Measurements from ENCODE around the gene GATD1.

GATD1 gene

DNA sequence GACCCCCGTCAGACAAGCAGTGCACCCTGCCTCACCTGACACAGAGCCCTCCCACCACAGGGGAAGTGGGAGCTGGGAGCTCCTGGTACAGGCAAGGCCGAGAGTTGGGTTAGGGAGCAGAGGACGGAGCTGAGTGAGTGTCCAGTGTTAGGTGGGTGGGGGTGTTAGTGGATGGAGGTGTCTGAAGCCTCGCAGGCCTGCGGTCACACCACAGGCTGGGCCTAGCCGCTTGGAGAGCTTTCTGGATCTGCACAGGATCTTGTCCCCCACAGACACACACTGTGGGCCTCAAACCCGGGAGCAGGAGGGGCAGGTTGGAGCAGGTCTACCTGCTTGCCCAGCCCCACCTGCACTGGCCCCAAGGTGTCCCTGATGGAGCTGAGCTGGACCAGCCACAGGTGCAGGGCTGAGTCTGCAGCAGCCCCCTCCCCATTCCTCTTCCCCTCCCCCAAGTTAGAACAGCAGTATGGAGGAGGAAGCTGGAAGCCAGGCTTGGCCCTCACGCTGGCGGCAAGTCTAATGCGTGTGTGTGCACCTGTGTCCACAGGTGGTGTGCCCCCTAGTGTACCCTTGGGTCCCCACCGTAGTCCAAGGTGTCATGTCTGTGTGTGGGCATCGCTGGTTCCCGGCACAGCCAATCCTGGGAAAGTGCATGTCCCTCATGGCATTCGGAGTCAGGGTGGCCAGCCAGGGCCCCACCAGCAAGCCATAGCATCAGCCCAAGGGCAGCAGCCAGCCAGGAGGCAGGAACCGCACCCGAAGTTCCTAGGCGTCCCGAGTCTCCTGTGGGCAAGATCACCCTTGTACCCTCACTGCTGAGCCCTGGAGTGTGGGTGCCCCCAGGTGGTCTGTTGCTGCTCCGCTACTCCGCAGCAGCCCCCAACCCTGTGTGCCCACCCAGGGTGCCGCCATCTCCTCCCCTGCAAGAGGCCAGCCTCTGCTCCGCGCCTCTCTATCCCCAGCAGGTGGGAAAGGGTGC is 2.0 kb upstream of the GATD1 start:
- DNase-seq (ENCODE audit: low read depth, low spot score): no peak

GRCh38 chr11:776561-777287 is 563 bp downstream of the GATD1 start:
- no peak for DNase-seq (ENCODE audit: low read depth, low spot score)

GRCh38 chr11:776263-776560 is 1.1 kb downstream of the GATD1 start:
- DNase-seq (ENCODE audit: low read depth, low spot score): no peak

DNA sequence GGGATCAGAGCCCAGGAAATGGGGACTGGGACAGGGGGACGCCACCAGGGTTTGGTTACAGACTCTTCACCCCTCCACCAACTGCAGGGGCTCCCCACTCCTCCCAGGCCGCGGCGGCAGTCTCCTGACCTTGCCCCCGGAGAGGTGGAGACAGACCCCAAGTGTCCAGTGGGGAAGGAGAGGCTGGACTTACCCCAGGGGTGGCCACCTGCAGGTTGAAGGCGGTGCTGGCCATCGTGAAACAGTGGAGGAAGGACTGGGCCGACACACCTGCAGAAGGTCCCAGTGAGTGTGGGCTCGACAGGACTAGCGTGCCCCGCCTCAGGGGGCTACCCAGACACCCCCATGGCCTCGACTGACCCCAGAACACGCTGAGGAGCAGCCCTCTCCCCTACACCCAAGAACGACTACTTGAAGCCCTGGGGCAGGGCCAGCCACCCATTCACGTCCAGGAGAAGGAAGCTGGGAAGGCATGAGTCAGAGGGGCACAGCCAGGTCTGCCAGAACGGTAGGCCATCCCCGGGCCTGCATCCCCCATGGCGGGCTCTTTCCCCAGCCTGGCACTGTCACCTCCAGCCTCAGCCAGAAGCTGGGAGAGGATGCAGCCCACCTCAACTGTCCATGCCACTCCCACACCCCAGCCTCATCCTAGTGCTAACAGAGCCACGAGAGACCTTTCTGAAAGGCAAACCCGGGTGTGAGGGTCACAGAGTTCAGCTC is 2.3 kb downstream of the GATD1 start:
- DNase-seq (ENCODE audit: low read depth, low spot score): no peak

- no peak for DNase-seq (ENCODE audit: low read depth, low spot score)
These were observed 3.5 kb downstream of the GATD1 start for GRCh38 chr11:773830-774229.

GRCh38 chr11:773425-773824 is 3.9 kb downstream of the GATD1 start:
- DNase-seq (ENCODE audit: low read depth, low spot score): no peak

DNA sequence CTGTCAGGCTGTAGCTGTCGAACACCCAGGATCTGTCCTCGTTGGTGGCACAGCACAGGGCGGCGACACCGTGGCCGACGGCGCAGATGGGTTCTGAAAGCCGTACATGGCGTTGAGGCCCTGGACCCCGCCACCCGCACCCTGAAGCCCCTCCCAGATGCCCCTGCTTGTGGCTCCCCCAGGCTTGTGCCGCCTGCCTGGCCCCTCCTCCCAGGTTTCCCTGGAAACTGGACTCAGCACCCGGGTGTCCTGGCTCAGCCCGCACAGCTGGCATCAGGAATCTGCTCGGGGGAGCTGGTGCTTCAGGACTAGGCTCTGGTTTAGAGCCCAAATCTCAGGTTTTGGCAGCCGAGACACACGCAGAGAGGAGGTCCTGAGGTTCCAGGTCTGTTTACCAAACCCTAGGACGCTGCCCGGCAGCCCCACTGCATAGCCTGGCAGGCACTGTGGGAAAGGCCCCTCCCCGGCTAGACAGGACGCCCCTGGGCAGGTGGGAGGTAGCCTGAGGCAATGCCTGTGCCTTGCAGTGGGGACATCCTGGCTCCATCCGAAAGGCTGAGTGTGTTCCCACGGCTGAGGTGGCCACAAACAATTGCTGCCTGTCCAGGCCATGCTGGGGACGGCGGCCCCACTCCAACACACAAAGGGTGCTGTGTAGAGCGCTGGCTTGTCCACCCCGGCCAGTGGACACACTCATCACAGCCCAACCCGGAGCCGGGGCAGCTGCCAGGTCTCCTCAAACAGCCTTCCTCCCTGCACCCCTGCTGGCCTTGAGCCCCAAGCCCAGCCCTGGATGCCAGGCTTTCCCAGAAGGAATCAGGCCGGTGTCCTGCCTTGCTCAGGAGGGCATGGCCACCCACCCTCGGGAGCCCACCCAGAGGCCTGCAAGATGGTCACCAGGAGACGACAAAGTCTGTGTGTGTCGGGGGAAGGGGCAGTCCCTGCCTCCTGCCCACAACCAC is 4.6 kb downstream of the GATD1 start:
- DNase-seq (ENCODE audit: low read depth, low spot score): no peak

DNA sequence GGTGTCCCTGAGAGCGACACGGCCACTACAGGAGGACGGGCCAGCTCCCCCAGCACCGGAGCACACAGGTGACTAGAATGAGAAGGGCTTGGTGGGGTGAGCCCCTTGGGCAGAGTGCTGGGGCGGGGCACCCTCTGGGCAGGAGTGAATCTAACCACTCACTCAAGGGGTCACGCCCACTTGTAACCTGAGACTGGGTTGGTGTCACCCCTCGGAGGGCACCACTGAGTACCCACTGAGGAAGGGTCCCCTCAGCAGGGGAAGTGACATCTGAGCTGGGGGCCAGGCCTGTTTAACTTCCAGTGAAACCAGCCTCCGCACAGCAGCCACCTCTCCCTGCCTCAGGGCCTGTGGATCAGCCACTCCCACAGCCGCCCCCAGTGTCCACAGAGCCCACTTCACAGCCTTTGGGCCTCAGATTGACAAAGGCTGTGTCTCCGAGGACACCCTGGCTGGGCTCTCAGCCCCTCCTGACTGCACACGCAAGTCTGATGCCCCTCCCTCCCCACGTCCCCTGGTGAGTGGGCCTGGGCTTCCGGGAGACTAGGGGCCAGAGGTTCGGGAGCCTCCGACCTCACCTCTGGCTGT is 5.6 kb downstream of the GATD1 start:
- DNase-seq (ENCODE audit: low read depth, low spot score): no peak

- no peak for DNase-seq (ENCODE audit: low read depth, low spot score)
These were observed 6.4 kb downstream of the GATD1 start for GRCh38 chr11:770642-771616.

GRCh38 chr11:769887-770641 is 7.2 kb downstream of the GATD1 start:
- DNase-seq (ENCODE audit: low read depth, low spot score): no peak

- DNase-seq (ENCODE audit: low read depth, low spot score): no peak
These were observed 10.0 kb downstream of the GATD1 start for GRCh38 chr11:767238-767637.

DNA sequence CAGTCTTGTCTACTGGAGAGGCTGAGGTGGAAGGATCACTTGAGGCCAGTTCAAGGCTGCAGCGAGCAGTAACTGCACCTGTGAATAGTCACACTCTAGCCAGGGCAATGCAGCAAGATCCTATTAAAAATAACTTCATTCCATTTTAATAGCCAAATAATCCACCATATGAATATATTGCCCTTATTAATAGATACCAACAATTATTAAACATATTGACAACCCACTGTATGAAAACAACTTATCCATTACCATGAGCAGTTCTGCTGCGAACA is 10.4 kb downstream of the GATD1 start:
- no peak for DNase-seq (ENCODE audit: low read depth, low spot score)

GRCh38 chr11:766106-766935 is 11.0 kb downstream of the GATD1 start:
- DNase-seq (ENCODE audit: low read depth, low spot score): no peak

GRCh38 chr11:765802-766091 is 11.5 kb downstream of the GATD1 start:
- DNase-seq (ENCODE audit: low read depth, low spot score): no peak

GRCh38 chr11:765025-765801 is 12.1 kb downstream of the GATD1 start:
- DNase-seq (ENCODE audit: low read depth, low spot score): no peak

DNA sequence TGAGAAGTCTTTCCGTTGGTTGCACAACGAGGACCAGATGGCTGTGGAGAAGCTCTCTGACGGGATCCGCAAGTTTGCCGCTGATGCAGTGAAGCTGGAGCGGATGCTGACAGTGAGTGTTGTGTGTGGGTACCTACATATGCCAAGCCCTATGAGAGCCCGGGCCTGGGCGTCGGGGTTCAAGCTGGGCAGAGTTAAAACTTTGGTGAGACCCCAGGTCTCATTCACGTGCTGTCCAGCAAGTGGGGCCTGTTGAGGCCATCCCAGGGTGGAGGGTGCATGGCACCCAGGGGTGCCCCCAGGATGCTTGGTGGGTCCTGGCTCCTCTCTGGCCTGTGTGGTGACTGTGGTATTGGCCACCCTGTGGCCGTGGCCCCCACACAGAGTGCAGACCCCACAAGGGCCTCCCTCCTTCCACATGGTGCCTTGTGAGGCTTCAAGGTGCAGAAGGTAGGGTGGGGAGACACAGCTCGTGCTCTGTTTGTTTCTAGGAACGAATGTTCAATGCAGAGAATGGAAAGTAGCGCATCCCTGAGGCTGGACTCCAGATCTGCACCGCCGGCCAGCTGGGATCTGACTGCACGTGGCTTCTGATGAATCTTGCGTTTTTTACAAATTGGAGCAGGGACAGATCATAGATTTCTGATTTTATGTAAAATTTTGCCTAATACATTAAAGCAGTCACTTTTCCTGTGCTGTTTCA is 12.8 kb downstream of the GATD1 start:
- no peak for DNase-seq (ENCODE audit: low read depth, low spot score)
